ENCODE data around the gene DBX1.
"Not testable (repeated sequence)": the region's sequence is repeated elsewhere in the genome, so short reads cannot be mapped to it uniquely, and the experiment has no call there.

The DBX1 gene

GRCh38 chr11:20161230-20161918 lies 1.1 kb upstream of the DBX1 start:
- DNase-seq: no peak

GRCh38 chr11:20159466-20160381 lies 551 bp downstream of the DBX1 start:
- no peak for DNase-seq

- no peak for DNase-seq
Observed at GRCh38 chr11:20158597-20159257, 1.5 kb downstream of the DBX1 start.

GRCh38 chr11:20157728-20158127 lies 2.5 kb downstream of the DBX1 start:
- no peak for DNase-seq

- DNase-seq: no peak
Observed at GRCh38 chr11:20156876-20157613, 3.2 kb downstream of the DBX1 start.

GRCh38 chr11:20156280-20156875 lies 3.9 kb downstream of the DBX1 start:
- peak; percentile 66 for DNase-seq

GRCh38 chr11:20155683-20156279 lies 4.5 kb downstream of the DBX1 start:
- DNase-seq: peak; percentile 9

GRCh38 chr11:20154381-20154780 lies 5.9 kb downstream of the DBX1 start:
- DNase-seq: no peak

- DNase-seq: no peak
Observed at GRCh38 chr11:20138707-20139106, 21.6 kb downstream of the DBX1 start.

GRCh38 chr11:20137637-20138036 lies 22.6 kb downstream of the DBX1 start:
- DNase-seq: no peak

GRCh38 chr11:20134991-20135736 lies 25.1 kb downstream of the DBX1 start:
- no peak for DNase-seq

GRCh38 chr11:20132667-20133039 lies 27.6 kb downstream of the DBX1 start:
- no peak for DNase-seq

- peak; percentile 21 for DNase-seq
Observed at GRCh38 chr11:20131788-20132666, 28.2 kb downstream of the DBX1 start.

GRCh38 chr11:20129665-20130064 lies 30.6 kb downstream of the DBX1 start:
- no peak for DNase-seq

- not testable (repeated sequence) for DNase-seq
Observed at GRCh38 chr11:20128528-20128825, 31.8 kb downstream of the DBX1 start.

- peak; percentile 65 for DNase-seq
Observed at GRCh38 chr11:20127671-20128527, 32.4 kb downstream of the DBX1 start.

GRCh38 chr11:20126724-20127123 lies 33.6 kb downstream of the DBX1 start:
- DNase-seq: no peak

- no peak for DNase-seq
Observed at GRCh38 chr11:20125927-20126326, 34.3 kb downstream of the DBX1 start.

GRCh38 chr11:20122131-20122530 lies 38.1 kb downstream of the DBX1 start:
- DNase-seq: no peak
